Lower lobe of right lung (tissue), 2 donors: Measurements from ENCODE around the gene SFTPB. TPM values are rescaled to one million over a fixed set of nuclear protein-coding genes. Genes with fewer than 3 reads are reported as not detected.
A peak's percentile ranks its signal among the peaks of the same experiment; 100 is the strongest.

ENCODE experiments used
- ATAC-seq, 2 donors: fragments of 200-7000 bp; cut with Tn5 transposase; one replicate each; pipeline ENCODE4 v1.9.1; 2020 to 2022; ENCODE audit warnings: mild to moderate bottlenecking in 2 of 2, moderate library complexity in 2 of 2
- DNase-seq: peaks from one replicate; pipeline ENCODE4 v3.0.0-alpha.2; 2020
- H3K27ac ChIP-seq: fragments of 200-600 bp; one replicate; pipeline ENCODE4 v1.8.0; 2022
- H3K27me3 ChIP-seq: fragments of 200-600 bp; one replicate; pipeline ENCODE4 v1.8.0; 2022; ENCODE audit warnings: low read depth
- H3K36me3 ChIP-seq: fragments of 200-600 bp; one replicate; pipeline ENCODE4 v1.8.0; 2022; ENCODE audit warnings: mild to moderate bottlenecking
- H3K4me1 ChIP-seq: fragments of 200-600 bp; one replicate; pipeline ENCODE4 v1.8.0; 2022
- H3K4me3 ChIP-seq: fragments of 200-600 bp; one replicate; pipeline ENCODE4 v1.8.0; 2022; ENCODE audit warnings: mild to moderate bottlenecking
- H3K9me3 ChIP-seq: fragments of 200-600 bp; one replicate; pipeline ENCODE4 v1.8.0; 2022
- intact Hi-C: fragments of 100-400 bp; cut with DNase I; formaldehyde crosslinking; loops from one replicate; pipeline ENCODE4 v1.11.0; 2022
- total RNA-seq: library from RNA; stranded (reverse); fragmentation: NEBNext Ultra II Directional; extraction: Animal tissue kit (Norgen Biotek cat#: 25700); gene quantifications from one replicate; pipeline ENCODE4 v1.2.1, GENCODE V29; 2021
- TF ChIP-seq, protein P1 (sequence below): fragments of 200-600 bp; IDR thresholded peaks from one replicate; pipeline ENCODE4 v1.8.0; 2022; ENCODE audit warnings: antibody characterized with exemption, mild to moderate bottlenecking
- donor health status: DM: no; HTN: yes; CAD: no; lungs with severe emphysema.

SFTPB gene
- total RNA-seq, 1 donor from 2014 or later = 12,584 TPM

GRCh38 chr2:85709401-85709811 lies 41.4 kb upstream of the SFTPB start:
- TF ChIP-seq, protein P1, sequence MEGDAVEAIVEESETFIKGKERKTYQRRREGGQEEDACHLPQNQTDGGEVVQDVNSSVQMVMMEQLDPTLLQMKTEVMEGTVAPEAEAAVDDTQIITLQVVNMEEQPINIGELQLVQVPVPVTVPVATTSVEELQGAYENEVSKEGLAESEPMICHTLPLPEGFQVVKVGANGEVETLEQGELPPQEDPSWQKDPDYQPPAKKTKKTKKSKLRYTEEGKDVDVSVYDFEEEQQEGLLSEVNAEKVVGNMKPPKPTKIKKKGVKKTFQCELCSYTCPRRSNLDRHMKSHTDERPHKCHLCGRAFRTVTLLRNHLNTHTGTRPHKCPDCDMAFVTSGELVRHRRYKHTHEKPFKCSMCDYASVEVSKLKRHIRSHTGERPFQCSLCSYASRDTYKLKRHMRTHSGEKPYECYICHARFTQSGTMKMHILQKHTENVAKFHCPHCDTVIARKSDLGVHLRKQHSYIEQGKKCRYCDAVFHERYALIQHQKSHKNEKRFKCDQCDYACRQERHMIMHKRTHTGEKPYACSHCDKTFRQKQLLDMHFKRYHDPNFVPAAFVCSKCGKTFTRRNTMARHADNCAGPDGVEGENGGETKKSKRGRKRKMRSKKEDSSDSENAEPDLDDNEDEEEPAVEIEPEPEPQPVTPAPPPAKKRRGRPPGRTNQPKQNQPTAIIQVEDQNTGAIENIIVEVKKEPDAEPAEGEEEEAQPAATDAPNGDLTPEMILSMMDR = no peak
- Histone ChIP-seq H3K4me1 (peaks cover 100% of the 10 kb centered on the region), H3K36me3 (no peaks in the 10 kb centered on the region), H3K27ac (peak overlapping the region; percentile 94), H3K4me3 (no peak overlapping the region), H3K9me3 (no peaks in the 10 kb centered on the region), H3K27me3 (no peaks in the 10 kb centered on the region)
- no peak for ATAC-seq
- intact Hi-C loops = no loop called here
- DNase-seq = no peak

GRCh38 chr2:85708641-85709040 lies 40.6 kb upstream of the SFTPB start:
- Histone ChIP-seq H3K36me3 (no peaks in the 10 kb centered on the region), H3K27me3 (no peaks in the 10 kb centered on the region), H3K9me3 (no peaks in the 10 kb centered on the region), H3K4me3 (no peak overlapping the region), H3K4me1 (peaks cover 100% of the 10 kb centered on the region), H3K27ac (peak overlapping the region; percentile 94)
- no peak for ATAC-seq
- DNase-seq = no peak
- TF ChIP-seq, protein P1 = no peak
- intact Hi-C loops = no loop called here

GRCh38 chr2:85707304-85707703 lies 39.3 kb upstream of the SFTPB start:
- intact Hi-C loops = no loop called here
- Histone ChIP-seq H3K9me3 (no peaks in the 10 kb centered on the region), H3K36me3 (no peaks in the 10 kb centered on the region), H3K4me3 (no peak overlapping the region), H3K27me3 (no peaks in the 10 kb centered on the region), H3K4me1 (peaks cover 87% of the 10 kb centered on the region), H3K27ac (peak overlapping the region; percentile 94)
- TF ChIP-seq, protein P1 = peak; percentile 86
- peak; percentile 49 for ATAC-seq
- DNase-seq = no peak

- peak; percentile 85 for DNase-seq
- Histone ChIP-seq H3K27ac (peak overlapping the region; percentile 94), H3K9me3 (no peaks in the 10 kb centered on the region), H3K36me3 (no peaks in the 10 kb centered on the region), H3K4me3 (no peak overlapping the region), H3K27me3 (no peaks in the 10 kb centered on the region), H3K4me1 (peaks cover 81% of the 10 kb centered on the region)
- peak in 1 of 2 donors; percentile 5 for ATAC-seq
- intact Hi-C loops = no loop called here
- TF ChIP-seq, protein P1 = no peak
These were observed 38.7 kb upstream of the SFTPB start for GRCh38 chr2:85706599-85707296.

DNA sequence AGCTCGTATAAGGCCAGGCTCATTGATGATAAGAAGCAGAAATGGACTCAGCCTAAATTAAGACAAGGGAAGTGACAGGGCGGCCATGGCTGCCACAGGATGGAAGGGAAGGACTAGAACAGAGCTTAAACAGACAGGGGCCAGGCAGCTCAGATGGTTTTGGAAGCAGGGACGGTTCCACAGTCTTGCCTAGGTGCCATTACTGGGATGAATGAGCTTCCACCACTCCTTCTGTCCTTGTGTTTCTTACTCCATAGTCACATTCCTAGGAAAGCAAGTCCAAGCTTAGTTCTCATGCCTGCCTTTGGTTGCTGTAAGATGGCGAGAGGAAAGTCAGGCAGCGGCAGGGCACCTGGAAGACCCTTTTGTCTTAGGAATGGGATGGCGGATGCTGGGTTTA lies 38.1 kb upstream of the SFTPB start:
- H3K4me3 ChIP-seq = no peak overlapping the region
- intact Hi-C loops = no loop called here
- H3K9me3 ChIP-seq = no peaks in the 10 kb centered on the region
- H3K36me3 ChIP-seq = no peaks in the 10 kb centered on the region
- peak overlapping the region; percentile 94 for H3K27ac ChIP-seq
- no peak for DNase-seq
- TF ChIP-seq, protein P1 = no peak
- ATAC-seq = no peak
- H3K4me1 ChIP-seq = peaks cover 75% of the 10 kb centered on the region
- no peaks in the 10 kb centered on the region for H3K27me3 ChIP-seq
